Activated naive CD4-positive, alpha-beta T cell treated with anti-CD3 and anti-CD28 coated beads, Interleukin-2, amount 50 U/mL, for 72 hours (primary cell): Measurements from ENCODE around the gene OCIAD2. TPM values are rescaled to one million over a fixed set of nuclear protein-coding genes. Genes with fewer than 3 reads are reported as not detected.

Experiments used
- ATAC-seq, 2 donors: fragments of 150-1000 bp; cut with Tn5 transposase; 2 replicates each; pipeline ENCODE4 v1.10.0; 2021; ENCODE audit warnings: mild to moderate bottlenecking in 2 of 2, moderate library complexity in 2 of 2
- DNase-seq, 2 donors: peaks; one replicate each; pipeline ENCODE4 v3.0.0; 2021 to 2022; ENCODE audit warnings: low spot score in 2 of 2
- H3K27ac Mint-ChIP-seq, 2 donors: one replicate each; pipeline ENCODE4 v1.8.0; 2022; ENCODE audit warnings: mild to moderate bottlenecking in 2 of 2, mixed read lengths in 2 of 2
- H3K36me3 Mint-ChIP-seq, 2 donors: one replicate each; pipeline ENCODE4 v1.8.0; 2022; ENCODE audit warnings: mixed read lengths in 2 of 2
- H3K9me3 Mint-ChIP-seq, 2 donors: one replicate each; pipeline ENCODE4 v1.8.0; 2022; ENCODE audit warnings: mixed read lengths in 2 of 2
- total RNA-seq, 2 donors: library from RNA; stranded (reverse); gene quantifications; one replicate each; pipeline ENCODE4 v1.2.3, GENCODE V29; 2022

The OCIAD2 gene
- total RNA-seq, 2 donors from 2014 or later, result 53.6 to 91.7 TPM

DNA sequence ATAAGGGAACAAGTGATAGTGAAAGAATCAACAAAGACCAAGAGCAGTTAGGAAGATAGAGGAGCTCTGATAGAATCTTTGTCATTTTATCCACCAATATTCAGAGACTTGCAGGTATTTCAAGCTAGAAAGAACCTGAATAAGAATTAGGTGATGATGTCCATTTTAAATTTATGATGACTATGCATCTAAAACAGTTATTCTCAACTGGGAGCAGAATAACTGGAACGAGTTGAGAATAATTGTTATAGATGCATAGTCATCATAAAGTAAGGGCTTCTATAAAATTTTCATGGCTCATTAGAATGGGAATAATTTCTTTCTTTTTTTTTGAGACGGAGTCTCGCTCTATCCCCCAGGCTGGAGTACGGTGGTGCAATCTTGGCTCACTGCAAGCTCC is 69.9 kb downstream of the OCIAD2 start:
- Mint-ChIP-seq H3K27ac (no peak overlapping the region), H3K9me3 (no peaks in the 10 kb centered on the region), H3K36me3 (peaks cover 8 to 32% of the 10 kb centered on the region in 2 donors)
- DNase-seq, result no peak
- no peak for ATAC-seq

Other genes with a start within 250 kb of the OCIAD2 start
- 10 to 100 TPM; 74.9 to 84.3 TPM for gene FRYL, start 126.5 kb downstream of the OCIAD2 start, total RNA-seq
- 100 to 1,000 TPM in 1 of 2 donors, 10 to 100 TPM in 1; 94.5 to 112 TPM for gene OCIAD1, start 75.7 kb downstream of the OCIAD2 start, total RNA-seq
- not detected for gene CWH43, start 79.5 kb upstream of the OCIAD2 start, total RNA-seq